Fibroblast of upper back skin (primary cell): ENCODE measurements around the gene SLIT2.

Experiments
- DNase-seq: peaks from one replicate; pipeline ENCODE4 v3.0.0-alpha.2; 2013

Gene SLIT2

DNA sequence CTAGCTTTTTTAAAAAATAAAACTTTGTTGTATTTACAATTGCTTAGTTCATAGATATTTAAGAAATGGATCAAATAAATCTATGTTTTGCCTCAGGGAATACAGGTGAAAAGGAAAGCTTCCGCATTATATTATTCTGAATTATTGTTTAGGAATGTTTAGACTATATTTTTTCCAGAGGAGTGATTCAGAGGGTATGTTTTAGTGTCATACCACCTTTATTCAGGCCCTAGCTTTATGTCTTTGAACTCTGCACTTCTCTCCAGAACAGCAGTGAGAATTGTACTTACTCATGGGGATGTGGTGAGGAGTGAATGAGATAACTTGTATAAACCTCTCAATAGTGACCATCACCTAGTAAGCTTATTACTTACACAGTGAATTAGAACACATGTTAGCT is 14.0 kb downstream of the SLIT2 start:
- DNase-seq, result no peak

DNA sequence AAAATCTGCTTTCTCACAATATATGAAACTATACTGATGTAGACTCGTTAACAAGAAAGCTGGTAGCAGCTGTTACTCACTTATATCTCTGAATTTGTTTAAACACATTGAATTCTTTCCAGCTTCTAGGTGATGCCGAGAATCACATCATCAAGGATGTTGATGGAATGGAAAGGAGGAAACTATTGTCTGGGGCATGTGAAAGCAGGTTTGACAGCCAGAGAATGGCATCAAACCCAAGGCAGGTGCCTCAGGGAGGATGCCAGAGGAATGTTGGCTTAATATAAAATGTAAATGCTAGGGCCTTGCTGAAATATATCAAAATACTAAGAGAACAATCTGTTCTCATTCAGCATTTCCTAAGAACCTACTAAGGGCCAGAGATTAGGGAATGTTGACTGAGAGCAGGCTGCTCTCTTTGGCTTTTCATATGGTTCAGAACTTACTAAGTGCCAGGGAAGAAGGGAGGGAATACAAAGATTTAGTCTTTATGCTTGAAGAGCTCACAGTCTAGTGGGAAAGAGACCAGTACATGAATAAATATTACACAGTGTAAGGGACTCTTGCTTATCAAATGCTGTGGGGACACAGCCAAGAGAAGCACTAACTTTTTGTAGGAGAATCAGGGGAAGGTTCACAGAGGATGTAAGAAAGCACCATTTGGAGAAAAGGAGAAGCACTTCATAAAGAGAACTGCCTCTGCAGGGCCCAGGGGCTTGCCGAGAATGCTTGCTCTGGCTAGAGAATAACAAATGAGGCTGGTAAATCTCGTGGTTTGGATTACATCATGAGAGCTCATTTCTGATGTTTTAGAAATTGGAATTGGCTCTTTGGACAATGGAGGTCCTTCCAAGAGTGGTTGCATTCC is 14.7 kb downstream of the SLIT2 start:
- peak; percentile 84 for DNase-seq

DNA sequence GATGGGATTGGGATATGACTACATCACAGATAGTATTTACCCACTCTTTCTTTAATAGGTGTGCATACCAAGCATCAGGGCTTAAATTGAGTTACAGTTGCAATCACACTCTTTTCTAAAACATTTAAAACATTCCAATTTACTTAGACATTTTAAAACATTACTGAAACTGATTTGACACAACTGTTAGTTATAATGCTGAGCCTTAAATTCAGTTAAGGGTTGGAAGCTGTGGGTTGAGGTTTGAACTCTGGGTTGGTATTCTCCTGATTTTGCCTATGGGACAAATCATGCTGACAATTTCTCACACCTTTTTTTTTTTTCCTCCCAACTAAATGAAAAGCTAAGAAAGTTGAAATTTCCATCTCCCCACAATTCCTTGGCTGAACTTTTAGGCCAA is 16.3 kb downstream of the SLIT2 start:
- DNase-seq, result peak; percentile 43

DNA sequence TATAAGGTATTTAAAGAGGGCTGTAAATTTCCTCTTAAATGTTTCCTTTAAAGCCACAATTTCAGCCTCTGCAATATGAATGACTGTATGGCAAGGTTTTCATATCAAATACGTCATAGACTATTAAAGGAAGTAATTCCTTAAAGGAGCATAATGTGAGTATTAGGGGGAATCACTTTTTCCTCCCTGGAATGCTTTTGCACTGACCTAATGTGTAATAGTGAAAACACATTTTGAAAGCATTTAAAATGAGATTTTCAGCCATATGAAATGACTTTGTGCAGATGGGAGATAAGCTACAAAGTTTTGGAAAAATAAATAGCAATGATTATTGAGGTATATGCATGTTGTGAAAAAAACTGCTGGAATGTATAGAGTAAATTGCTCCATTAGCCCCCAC is 17.6 kb downstream of the SLIT2 start:
- no peak for DNase-seq

DNA sequence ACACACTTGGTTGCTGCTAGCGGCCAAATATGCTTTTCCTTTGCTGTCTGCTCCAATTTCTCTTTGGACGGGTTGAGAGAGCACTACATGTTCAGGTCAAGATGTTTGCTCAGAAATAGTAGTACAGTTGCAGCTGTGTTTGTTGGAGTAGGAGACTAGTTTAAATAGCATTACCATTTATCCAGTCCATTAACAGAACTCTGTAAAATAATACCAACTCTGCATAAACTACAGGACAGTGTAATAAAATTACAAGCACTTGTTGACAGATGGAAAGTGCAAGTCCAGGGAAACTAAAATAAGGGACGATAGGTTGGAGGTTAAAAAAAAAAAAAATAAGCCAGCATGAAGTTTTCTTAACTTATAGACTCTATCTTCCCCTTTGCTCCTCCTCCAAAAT is 20.2 kb downstream of the SLIT2 start:
- no peak for DNase-seq

DNA sequence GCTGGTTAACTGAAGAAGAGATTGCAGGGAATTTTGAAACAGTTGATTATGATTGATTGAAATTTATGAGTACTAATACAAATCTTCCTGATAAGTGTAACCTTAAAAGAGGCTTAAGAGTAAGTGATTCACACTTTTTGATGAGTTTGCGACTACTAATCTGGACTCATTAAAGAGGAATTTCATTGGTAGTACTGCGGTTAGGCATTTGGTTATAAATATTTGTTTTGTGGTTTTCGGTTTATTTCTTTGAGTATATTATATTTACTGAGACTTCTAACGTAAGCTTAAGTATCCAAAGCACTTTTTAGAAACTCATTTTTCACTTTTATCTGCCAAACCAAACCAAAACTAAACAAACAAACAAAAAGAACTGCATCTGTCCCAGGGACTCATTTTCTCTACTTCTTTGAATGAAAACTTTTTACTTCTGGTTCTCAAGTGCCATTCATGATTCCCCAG is 20.7 kb downstream of the SLIT2 start:
- DNase-seq, result peak; percentile 41

DNA sequence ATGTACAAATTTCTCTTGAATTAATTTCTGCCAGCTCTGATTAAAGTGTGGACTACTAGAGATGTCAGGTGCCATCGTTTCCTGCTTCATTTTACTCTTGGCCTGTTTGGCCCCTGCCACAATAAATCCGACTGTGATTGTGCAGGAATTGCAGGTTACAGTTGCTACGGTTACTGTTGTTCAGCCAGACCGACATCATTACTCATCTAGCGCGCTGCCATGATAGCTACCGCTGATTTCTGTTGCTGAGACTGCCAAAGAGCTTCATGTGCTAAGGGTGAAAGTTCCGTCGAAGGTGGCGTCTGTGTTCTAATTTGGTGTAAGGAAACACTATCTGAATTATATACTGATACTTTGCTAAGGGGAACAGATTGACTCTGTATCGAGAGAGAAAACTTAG is 22.1 kb downstream of the SLIT2 start:
- DNase-seq, result no peak

DNA sequence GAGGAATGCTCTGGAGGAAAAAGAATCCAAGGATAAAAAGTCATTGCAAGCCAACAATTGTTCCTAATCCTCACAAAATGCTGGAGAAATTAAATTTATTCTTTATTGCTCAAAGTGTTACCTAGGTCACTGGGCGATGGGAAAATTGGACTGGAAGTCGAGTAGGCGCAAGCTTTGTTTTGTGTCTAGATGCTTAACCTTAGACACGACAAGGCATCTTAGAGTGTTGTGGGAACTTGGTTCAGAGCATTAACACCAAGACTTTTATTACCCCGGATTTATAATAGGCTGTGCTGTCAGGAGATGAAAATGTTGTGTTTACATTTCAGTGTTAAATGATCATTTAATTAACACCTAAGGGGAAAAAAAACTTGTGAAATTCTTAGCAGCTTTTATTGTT is 25.1 kb downstream of the SLIT2 start:
- DNase-seq, result no peak

DNA sequence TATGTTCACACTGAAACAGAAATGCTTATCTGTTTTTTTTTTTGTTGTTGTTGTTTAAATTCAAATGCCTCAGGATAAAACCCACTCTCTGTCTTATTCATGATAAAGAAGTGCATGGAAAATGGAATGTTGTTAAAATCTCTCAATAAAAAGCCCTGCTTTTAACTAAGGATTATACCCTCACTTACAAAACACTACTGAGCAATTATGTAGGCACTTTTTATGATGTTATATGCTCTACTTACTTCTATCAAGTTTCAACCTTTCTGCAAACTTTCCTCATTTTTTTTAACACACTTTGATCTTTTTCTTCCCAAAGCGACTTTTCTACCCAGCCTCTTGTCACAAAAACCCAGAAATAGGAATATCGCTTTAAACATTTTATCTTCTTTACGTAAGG is 26.5 kb downstream of the SLIT2 start:
- no peak for DNase-seq

DNA sequence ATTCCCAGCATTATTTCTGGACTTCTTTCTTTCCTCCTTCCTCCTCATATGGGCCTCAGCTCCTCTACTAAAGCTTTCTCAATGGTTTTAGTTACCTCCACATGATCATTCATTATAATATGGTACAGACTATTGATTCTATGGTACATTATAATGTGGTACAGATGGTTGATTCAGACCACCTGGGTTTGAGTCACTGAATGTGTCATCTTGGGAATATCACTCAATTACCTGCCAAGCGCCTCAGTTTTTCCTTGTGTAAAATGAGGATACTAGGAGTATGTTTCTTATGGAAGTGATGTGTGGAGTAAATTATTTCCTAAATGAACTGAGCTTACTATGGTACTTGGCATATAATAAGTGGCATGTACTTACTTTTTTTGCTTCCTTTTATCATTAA is 27.7 kb downstream of the SLIT2 start:
- DNase-seq, result no peak

DNA sequence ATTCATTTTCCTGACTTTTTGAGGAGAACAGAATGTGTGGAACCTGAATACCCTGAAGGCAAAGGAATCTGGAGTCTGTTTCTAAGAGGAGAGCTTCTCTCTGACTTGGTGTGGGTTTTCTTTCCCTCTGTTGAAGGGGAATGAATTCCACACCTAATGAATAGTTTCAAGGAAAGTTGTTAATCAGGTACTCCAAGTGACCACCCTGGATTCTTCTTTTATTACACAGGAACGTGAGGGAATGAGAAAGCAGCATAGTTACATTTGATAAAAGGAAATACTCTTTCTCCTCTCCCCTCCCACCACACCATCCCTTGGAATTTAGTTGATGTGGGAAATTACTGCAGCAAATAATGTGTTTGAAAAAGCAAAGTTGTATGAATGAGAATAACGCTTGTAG is 29.7 kb downstream of the SLIT2 start:
- no peak for DNase-seq

DNA sequence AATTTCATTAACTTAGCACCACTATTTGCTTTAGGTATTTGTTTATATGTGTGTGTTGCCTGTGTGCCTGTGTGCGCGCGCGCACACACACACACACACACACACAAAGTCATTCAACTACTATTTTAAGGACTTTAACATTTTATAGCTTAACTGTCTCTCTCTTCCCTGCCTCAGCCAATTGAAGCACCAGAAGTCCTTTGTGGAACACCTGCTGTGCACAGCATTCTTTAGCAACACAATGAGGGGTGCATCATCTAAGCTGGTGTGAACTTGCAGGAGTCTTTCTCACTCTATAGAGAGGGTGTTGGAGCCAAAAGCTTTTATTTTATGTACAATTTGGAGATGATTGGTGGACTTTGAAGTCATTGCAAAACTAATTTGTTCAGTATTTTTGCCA is 31.3 kb downstream of the SLIT2 start:
- DNase-seq, result no peak

DNA sequence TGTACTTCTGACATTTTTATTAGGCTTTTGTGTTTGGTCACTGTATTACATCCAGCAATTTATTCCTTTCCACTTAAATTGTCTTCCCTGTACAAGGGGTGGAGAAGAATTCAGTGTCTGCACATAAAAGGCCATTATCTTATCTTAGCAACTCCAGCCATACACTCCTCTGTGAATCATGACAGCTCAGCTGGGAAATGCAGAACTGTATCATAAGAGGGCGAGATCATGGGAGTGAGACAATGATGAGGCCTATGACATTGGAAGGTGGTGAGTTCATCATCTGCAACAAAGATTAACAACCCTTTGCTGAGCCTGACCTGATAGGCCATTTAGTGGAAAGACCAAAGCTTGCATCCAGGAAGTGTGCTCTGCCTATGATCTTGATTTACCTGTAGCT is 33.3 kb downstream of the SLIT2 start:
- peak; percentile 46 for DNase-seq

DNA sequence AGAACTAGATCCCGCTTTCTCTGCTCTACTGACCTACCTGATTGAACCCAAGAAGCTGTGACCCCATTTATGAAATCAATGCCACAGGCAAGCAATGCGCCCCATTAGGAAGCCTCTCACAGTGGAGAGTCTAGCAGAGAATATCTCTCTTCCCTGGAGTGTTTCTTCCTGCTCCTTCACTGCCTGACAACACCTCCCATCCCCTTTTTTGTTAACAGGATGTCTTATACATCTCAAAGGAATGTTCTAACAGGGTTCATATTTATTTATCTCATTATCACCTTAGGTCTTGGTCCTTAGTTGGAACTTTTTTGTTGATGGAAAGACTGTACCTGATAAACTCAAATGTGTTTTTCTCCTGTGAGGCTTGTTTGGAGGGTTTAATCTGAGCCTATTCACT is 35.5 kb downstream of the SLIT2 start:
- no peak for DNase-seq

DNA sequence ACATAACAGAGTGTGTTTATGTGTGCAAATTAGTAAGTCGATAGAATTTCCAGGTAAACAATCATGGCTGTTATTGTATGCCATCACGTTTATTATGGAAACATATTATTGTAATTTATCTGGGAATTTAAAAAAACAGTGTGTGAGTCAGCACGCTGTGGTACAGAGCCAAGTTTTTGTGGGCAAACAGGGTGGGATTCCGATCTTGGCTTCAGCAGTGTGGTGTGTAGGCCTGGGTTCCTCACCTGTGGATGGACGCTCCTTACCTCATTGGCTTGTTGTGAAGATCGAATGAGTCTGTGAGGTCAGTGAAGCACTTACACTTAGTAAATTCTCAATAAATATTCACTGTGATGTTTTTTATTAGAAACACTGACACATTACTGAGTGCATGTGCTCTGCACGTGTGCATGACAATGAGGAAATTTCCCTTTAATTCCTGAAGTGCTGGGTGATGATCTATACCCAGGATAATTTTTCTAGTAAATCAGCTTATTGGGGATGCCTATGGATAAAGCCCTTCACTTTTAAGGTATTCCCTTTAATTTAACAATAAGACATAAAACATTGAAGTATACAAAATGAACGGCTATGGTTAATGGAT is 36.4 kb downstream of the SLIT2 start:
- peak; percentile 43 for DNase-seq

DNA sequence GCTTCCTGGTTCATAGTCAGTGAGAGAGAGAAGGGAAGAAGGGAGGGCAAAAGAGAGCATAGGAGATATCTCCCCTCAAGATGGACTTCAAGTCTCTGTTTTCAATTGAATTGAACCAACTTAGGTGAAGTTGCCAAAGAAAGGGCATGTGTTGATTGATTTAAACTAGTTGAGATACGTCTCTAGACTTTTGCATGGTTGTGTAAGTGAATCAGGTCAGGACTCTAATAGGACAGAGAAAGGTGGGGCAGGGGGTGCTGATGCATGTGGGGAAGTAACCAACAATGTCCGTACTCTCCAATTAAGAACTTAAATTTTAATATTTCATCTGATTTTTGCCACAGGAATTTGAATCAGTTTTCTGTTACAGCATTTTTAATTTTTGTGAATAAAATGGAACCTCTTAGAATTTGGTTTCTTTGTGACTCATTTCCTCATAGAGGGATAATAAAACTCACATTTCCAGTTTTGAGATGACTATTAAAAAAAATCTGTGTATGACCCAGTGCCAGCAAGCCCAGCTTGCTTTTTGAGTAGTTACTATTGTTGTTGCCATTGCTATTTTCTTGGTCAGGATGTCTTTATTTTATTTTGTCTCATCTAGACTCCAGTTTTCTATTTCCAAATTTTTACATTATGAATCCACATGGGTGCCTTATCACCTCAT is 37.3 kb downstream of the SLIT2 start:
- peak; percentile 54 for DNase-seq

DNA sequence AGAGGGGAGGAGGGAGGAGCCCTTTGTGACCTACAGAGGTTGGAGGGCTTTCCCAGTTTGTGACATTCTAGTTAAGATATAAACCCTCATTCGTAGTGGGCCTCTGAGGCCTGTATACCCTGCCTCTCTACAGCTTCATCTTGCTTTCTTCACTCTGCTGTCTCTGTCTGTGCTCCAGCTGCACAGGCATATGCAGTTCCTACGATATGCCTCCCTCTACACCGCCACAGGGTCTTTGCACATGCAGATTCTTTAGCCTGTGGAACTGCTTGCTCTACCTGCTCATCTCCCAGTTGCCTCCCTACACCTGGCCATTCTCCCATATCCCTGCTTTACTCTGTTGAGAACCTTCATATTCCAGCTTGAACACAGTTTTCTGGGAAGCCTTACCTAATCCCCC is 38.1 kb downstream of the SLIT2 start:
- no peak for DNase-seq

DNA sequence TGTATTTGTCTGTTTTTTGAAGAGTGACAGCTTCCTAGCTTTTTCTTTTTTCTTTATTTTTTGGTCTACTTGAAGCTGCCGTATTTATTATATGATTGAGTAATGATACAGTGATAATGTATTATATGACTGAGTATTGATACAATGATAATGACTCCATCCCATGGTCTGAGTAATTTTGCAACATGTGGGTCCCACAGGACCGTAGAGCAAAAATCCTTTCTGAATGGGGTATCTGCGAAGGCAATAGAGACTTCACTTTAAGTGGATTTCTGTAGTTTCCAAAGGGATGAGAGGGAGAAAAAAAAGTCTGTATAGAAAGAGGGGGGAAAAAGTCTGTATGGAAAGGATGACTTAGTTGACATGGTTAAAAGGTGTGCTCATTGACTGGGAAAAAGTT is 41.0 kb downstream of the SLIT2 start:
- DNase-seq, result no peak

DNA sequence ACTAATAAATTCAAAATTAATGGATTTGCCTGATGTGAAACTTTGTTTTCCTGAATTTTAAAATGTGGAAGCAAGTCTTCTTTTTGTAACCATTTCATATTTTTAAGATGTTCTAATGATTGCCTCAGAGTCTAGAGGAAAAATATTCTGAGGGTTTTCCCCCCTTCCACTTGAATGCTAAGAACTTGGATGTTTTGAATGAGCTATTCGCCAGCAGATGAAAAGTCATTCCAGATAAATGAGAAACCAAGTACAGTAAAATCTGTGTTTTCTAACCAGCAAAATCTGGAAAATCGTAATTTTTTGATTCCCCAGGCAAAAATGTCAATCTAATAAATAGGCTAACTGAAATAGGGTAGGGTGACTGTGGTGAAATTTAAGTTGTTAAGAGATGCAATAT is 45.6 kb downstream of the SLIT2 start:
- DNase-seq, result peak; percentile 53

DNA sequence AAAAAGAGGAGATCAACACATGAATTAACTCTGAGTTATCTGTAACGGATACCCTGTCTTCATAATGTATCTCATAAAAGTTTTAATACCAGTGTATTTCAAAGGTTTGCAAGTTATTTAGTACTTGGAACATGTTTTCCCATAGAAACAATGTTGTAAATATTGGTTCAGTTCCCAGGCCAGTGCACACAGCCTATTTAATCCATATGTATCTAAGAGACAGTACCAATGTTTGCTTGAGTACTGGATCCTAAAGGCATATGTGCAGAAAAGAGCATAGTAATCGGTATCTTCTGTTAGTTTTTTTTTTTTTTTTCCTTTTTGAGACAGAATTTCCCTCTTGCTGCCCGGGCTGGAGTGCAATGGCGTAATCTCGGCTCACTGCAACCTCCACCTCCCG is 46.1 kb downstream of the SLIT2 start:
- no peak for DNase-seq

DNA sequence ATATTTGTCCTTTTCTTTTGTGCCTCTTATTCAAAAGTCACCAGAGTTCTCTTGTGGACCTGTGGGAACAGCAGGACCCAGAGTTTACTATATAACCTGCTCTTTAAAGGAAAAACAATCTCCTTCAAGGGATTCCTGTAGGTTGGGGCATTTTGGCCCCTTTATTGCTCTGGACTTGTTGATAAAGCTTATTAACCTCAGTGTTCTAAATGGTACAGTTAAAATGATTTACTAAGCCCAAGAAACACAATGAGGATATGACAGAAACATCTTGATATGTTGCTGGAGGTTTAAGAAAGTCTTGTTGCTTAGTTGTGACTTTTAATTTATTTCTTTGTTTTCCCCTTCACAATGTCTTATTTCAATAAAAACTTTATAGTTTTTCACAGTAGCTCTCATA is 46.8 kb downstream of the SLIT2 start:
- no peak for DNase-seq

DNA sequence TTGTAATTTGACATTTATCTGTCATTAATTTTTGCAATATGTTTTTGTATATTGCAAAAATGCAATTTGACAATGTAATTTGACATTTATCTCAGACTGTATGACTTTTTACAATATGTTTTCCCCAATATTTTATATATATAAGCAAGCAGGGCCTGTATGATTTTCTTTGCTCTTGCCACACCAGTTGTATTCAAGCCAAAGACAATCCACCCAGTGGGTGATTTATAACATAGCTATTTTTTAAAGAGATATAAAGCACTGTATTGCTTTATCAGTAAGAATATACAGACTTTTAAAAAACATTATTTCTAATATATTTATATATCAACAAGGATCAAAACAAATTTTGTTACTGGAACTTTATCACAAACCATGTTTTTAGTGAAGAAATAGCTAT is 47.3 kb downstream of the SLIT2 start:
- no peak for DNase-seq

DNA sequence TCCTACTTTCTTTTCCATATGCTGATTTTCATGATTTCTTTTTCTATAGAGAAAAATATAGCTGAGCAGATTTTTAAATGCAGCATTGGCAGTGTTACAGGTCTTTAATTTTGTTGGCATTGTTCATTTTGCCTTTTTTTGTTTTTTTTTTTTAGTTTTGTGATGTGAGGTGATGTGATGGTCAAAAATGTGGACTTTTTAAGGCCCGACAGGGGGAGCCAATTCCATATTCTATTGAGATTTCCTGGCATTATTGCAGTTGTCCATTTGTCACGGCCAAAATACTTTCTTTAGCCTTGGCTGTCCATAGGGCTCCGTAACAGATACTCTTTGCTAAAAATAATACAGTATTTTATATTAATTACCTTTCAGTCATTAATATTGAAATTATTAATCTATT is 47.8 kb downstream of the SLIT2 start:
- peak; percentile 39 for DNase-seq

DNA sequence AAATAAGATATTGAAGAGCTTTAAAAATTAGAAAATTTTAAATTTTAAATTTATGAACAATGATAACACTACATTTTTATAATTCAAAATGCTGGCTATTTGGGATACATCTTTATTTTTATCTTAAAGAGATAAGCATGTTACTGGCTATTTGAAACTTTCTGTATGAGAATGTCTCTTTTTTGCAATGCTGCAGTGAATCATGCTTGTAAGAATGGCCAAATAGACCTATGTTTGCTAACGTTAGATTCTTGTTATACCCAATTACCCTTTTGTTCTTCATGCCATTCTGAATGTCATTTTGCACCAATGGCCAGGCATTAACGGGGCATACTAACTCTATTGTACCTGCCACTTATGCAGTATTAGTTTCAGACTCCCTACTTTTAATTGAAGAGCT is 49.5 kb downstream of the SLIT2 start:
- no peak for DNase-seq
